ENCODE measurements around the gene TPRA1. TPM values are rescaled to one million over a fixed set of nuclear protein-coding genes. Genes with fewer than 3 reads are reported as not detected.

The TPRA1 gene
- total RNA-seq, 4 donors from 2014 or later, result 19.2 to 25.7 (median 21.0) TPM

GRCh38 chr3:127615631-127616305, 25.2 kb upstream of the TPRA1 start:
- H3K27me3 ChIP-seq, result no peaks in the 10 kb centered on the region
- TF ChIP-seq POLR2A (IDR thresholded peaks at IDR 0.05) (no peak), CTCF (IDR thresholded peaks at IDR 0.05) (no peak)
- DNase-seq, result no peak
- WGBS, 2 donors, result 69 to 85% methylated on average over 3 to 6 of the region's 6 CpGs
- no peak overlapping the region for H3K27ac ChIP-seq
- H3K4me3 ChIP-seq, result no peak overlapping the region
- H3K36me3 ChIP-seq, result peaks cover 0 to 85% (median 0%) of the 10 kb centered on the region in 3 donors
- intact Hi-C loops (cut with DNase I), result no loop called here
- no peaks in the 10 kb centered on the region for H3K9me3 ChIP-seq
- no peaks in the 10 kb centered on the region for H3K4me1 ChIP-seq

GRCh38 chr3:127614928-127615589, 24.5 kb upstream of the TPRA1 start:
- Histone ChIP-seq H3K36me3 (peaks cover 0 to 85% (median 0%) of the 10 kb centered on the region in 3 donors), H3K4me1 (no peaks in the 10 kb centered on the region), H3K27ac (no peak overlapping the region), H3K9me3 (no peaks in the 10 kb centered on the region), H3K27me3 (no peaks in the 10 kb centered on the region), H3K4me3 (no peak overlapping the region)
- TF ChIP-seq CTCF (IDR thresholded peaks at IDR 0.05) (no peak), POLR2A (IDR thresholded peaks at IDR 0.05) (no peak)
- intact Hi-C loops (cut with DNase I), result no loop called here
- 72 to 79% methylated on average over 2 to 3 of the region's 4 CpGs for WGBS, 2 donors
- no peak for DNase-seq

- Histone ChIP-seq H3K4me1 (no peaks in the 10 kb centered on the region), H3K4me3 (no peak overlapping the region), H3K9me3 (no peaks in the 10 kb centered on the region), H3K27ac (no peak overlapping the region), H3K27me3 (no peaks in the 10 kb centered on the region), H3K36me3 (peaks cover 0 to 82% (median 0%) of the 10 kb centered on the region in 3 donors)
- no peak for DNase-seq
- TF ChIP-seq POLR2A (IDR thresholded peaks at IDR 0.05), result no peak
- TF ChIP-seq CTCF (IDR thresholded peaks at IDR 0.05), result no peak
- intact Hi-C loops (cut with DNase I), result no loop called here
These were observed 22.9 kb upstream of the TPRA1 start for GRCh38 chr3:127613406-127613805.

- TF ChIP-seq POLR2A (IDR thresholded peaks at IDR 0.05) (no peak), CTCF (IDR thresholded peaks at IDR 0.05) (no peak)
- H3K4me3 ChIP-seq, result no peak overlapping the region
- intact Hi-C loops (cut with DNase I), result no loop called here
- no peak for DNase-seq
- no peaks in the 10 kb centered on the region for H3K9me3 ChIP-seq
- H3K4me1 ChIP-seq, result no peaks in the 10 kb centered on the region
- H3K36me3 ChIP-seq, result peaks cover 0 to 82% (median 0%) of the 10 kb centered on the region in 3 donors
- no peaks in the 10 kb centered on the region for H3K27me3 ChIP-seq
- H3K27ac ChIP-seq, result no peak overlapping the region
- WGBS, 2 donors, result 49 to 54% methylated on average over 4 to 6 of the region's 6 CpGs
These were observed 22.4 kb upstream of the TPRA1 start for GRCh38 chr3:127612966-127613365.

- no peak for DNase-seq
- no peak overlapping the region for H3K4me3 ChIP-seq
- H3K4me1 ChIP-seq, result no peaks in the 10 kb centered on the region
- 84 to 90% methylated on average over 7 to 8 of the region's 8 CpGs for WGBS, 2 donors
- intact Hi-C loops (cut with DNase I), result no loop called here
- no peaks in the 10 kb centered on the region for H3K9me3 ChIP-seq
- no peaks in the 10 kb centered on the region for H3K27me3 ChIP-seq
- H3K36me3 ChIP-seq, result peaks cover 0 to 82% (median 7%) of the 10 kb centered on the region in 3 donors
- TF ChIP-seq CTCF (IDR thresholded peaks at IDR 0.05), result no peak
- no peak for TF ChIP-seq POLR2A (IDR thresholded peaks at IDR 0.05)
- no peak overlapping the region for H3K27ac ChIP-seq
These were observed 20.7 kb upstream of the TPRA1 start for GRCh38 chr3:127611251-127611650.
